ENCODE measurements around the gene PSD4. TPM values are rescaled to one million over a fixed set of nuclear protein-coding genes. Genes with fewer than 3 reads are reported as not detected.

Gene PSD4
- total RNA-seq, 1 experiment from 2014 or later = 0.60 TPM

GRCh38 chr2:113171334-113172075, 2.3 kb upstream of the PSD4 start:
- intact Hi-C loops (cut with micrococcal nuclease; ENCODE audit: unreplicated experiment) = no loop called here
- H3K9me3 ChIP-seq (ENCODE audit: low read depth, low read length, poor library complexity, severe bottlenecking) = no peaks in the 10 kb centered on the region
- DNase-seq (ENCODE audit: low spot score) = no peak
- TF ChIP-seq EZH2 (IDR thresholded peaks at IDR 0.05; ENCODE audit: borderline replicate concordance, low read depth, low read length, poor library complexity, severe bottlenecking) (no peak), CTCF (conservative IDR thresholded peaks at IDR 0.05; ENCODE audit: low read depth, low read length) (no peak)
- H3K4me3 ChIP-seq (ENCODE audit: low read depth, low read length, poor library complexity, severe bottlenecking) = no peak overlapping the region
- H3K36me3 ChIP-seq (ENCODE audit: insufficient read depth, low read length, poor library complexity, severe bottlenecking) = no peaks in the 10 kb centered on the region
- H3K4me1 ChIP-seq (ENCODE audit: insufficient read depth, low read length, poor library complexity, severe bottlenecking) = no peaks in the 10 kb centered on the region
- no peaks in the 10 kb centered on the region for H3K27me3 ChIP-seq (replicated peaks; ENCODE audit: insufficient read depth, low read depth, low read length, poor library complexity)
- H3K27ac ChIP-seq (ENCODE audit: low read depth, low read length, poor library complexity, severe bottlenecking) = no peak overlapping the region
- ChIA-PET POLR2A (ENCODE audit: low non-redundant PET) (interaction anchor here (0.6 kb wide), 1 partner anchor 172 kb away, joined by 4 read pairs; no protein-coding TSS in a partner anchor), CTCF (no interaction called here)
- BruUV-seq (replicated peaks) = no TSS peak

GRCh38 chr2:113172721-113173541, 840 bp upstream of the PSD4 start:
- Histone ChIP-seq H3K9me3 (ENCODE audit: low read depth, low read length, poor library complexity, severe bottlenecking) (no peaks in the 10 kb centered on the region), H3K27me3 (replicated peaks; ENCODE audit: insufficient read depth, low read depth, low read length, poor library complexity) (no peaks in the 10 kb centered on the region), H3K27ac (ENCODE audit: low read depth, low read length, poor library complexity, severe bottlenecking) (no peak overlapping the region), H3K4me1 (ENCODE audit: insufficient read depth, low read length, poor library complexity, severe bottlenecking) (no peaks in the 10 kb centered on the region), H3K36me3 (ENCODE audit: insufficient read depth, low read length, poor library complexity, severe bottlenecking) (no peaks in the 10 kb centered on the region), H3K4me3 (ENCODE audit: low read depth, low read length, poor library complexity, severe bottlenecking) (no peak overlapping the region)
- intact Hi-C loops (cut with micrococcal nuclease; ENCODE audit: unreplicated experiment) = no loop called here
- no peak for DNase-seq (ENCODE audit: low spot score)
- ChIA-PET POLR2A (ENCODE audit: low non-redundant PET) (no interaction called here), CTCF (no interaction called here)
- BruUV-seq (replicated peaks) = no TSS peak
- TF ChIP-seq EZH2 (IDR thresholded peaks at IDR 0.05; ENCODE audit: borderline replicate concordance, low read depth, low read length, poor library complexity, severe bottlenecking) = no peak

DNA sequence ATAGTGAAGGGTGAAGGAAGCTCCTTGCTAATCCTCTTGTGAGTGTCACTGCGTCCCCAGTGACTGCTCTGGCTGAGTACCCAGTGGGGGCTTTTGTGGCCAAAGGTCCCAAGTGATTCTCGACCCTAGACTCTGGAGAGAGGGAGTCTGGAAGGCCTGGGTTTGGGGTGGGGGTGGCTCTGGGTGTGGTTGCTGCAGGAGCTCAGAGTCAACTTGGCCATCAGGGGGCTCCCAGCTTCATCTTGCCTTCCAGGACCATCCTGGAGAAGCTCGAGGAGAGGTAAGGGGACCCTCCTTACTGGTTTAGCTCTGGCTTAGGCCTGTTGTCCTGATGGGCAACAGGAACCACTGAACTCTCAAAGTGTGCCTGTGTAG, 592 bp downstream of the PSD4 start:
- DNase-seq (ENCODE audit: low spot score) = no peak
- intact Hi-C loops (cut with micrococcal nuclease; ENCODE audit: unreplicated experiment) = no loop called here
- TF ChIP-seq EZH2 (IDR thresholded peaks at IDR 0.05; ENCODE audit: borderline replicate concordance, low read depth, low read length, poor library complexity, severe bottlenecking) = no peak
- no peak for TF ChIP-seq CTCF (conservative IDR thresholded peaks at IDR 0.05; ENCODE audit: low read depth, low read length)
- Histone ChIP-seq H3K27ac (ENCODE audit: low read depth, low read length, poor library complexity, severe bottlenecking) (no peak overlapping the region), H3K4me1 (ENCODE audit: insufficient read depth, low read length, poor library complexity, severe bottlenecking) (no peaks in the 10 kb centered on the region), H3K4me3 (ENCODE audit: low read depth, low read length, poor library complexity, severe bottlenecking) (no peak overlapping the region), H3K9me3 (ENCODE audit: low read depth, low read length, poor library complexity, severe bottlenecking) (no peaks in the 10 kb centered on the region), H3K36me3 (ENCODE audit: insufficient read depth, low read length, poor library complexity, severe bottlenecking) (no peaks in the 10 kb centered on the region), H3K27me3 (replicated peaks; ENCODE audit: insufficient read depth, low read depth, low read length, poor library complexity) (no peaks in the 10 kb centered on the region)
- CTCF ChIA-PET = interaction anchor here (0.6 kb wide), 1 partner anchor 24 kb away, joined by 3 read pairs; no protein-coding TSS in a partner anchor
- BruUV-seq (replicated peaks) = no TSS peak
- POLR2A ChIA-PET (ENCODE audit: low non-redundant PET) = interaction anchor here (0.6 kb wide), 1 partner anchor 126 kb away, joined by 4 read pairs; no protein-coding TSS in a partner anchor
